Thyroid gland (tissue), 4 donors: ENCODE data around the gene HK3. TPM values are rescaled to one million over a fixed set of nuclear protein-coding genes. Genes with fewer than 3 reads are reported as not detected.
A peak's percentile ranks its signal among the peaks of the same experiment; 100 is the strongest.

Experiments used
- DNase-seq, 2 donors: peaks; one replicate each; pipeline ENCODE4 v3.0.0-alpha.2; 2019
- H3K27ac ChIP-seq, 3 donors: fragments of 200-600 bp; sonication (generic); 1 replicate in 2 of 3; 2 replicates in 1 of 3; pipeline ENCODE4 v1.5.1; 2016 to 2019; ENCODE audit warnings: mild to moderate bottlenecking in 1 of 3, moderate library complexity in 1 of 3
- H3K27me3 ChIP-seq: fragments of 200-600 bp; sonication (generic); one replicate; pipeline ENCODE4 v1.5.1; 2019
- H3K36me3 ChIP-seq, 2 donors: fragments of 200-600 bp; sonication (generic); one replicate each; pipeline ENCODE4 v1.5.1; 2016 to 2019
- H3K4me1 ChIP-seq, 2 donors: fragments of 200-600 bp; sonication (generic); one replicate each; pipeline ENCODE4 v1.5.1; 2017 to 2019
- H3K4me3 ChIP-seq, 3 donors: fragments of 200-600 bp; sonication (generic); replicated peaks in 1 of 3; 1 replicate in 2 of 3; 2 replicates in 1 of 3; pipeline ENCODE4 v1.5.1; 2016; ENCODE audit warnings: mild to moderate bottlenecking in 1 of 3
- H3K9me3 ChIP-seq: fragments of 200-600 bp; sonication (generic); one replicate; pipeline ENCODE4 v1.5.1; 2017
- CTCF ChIP-seq, 6 experiments: fragments of 200-600 bp in 3 of 6; fragments of 450-650 bp in 3 of 6; sonication (generic) in 3 of 6; IDR thresholded peaks; one replicate each; pipeline ENCODE4 v1.5.1; 2016 to 2019; ENCODE audit warnings: antibody characterized with exemption in 6 of 6, mild to moderate bottlenecking in 2 of 6, inconsistent platforms in 1 of 6, moderate library complexity in 1 of 6
- POLR2A ChIP-seq, 2 donors: fragments of 450-650 bp; IDR thresholded peaks; one replicate each; pipeline ENCODE4 v1.6.1; 2017; ENCODE audit warnings: antibody characterized with exemption in 2 of 2, mild to moderate bottlenecking in 2 of 2, moderate library complexity in 1 of 2
- WGBS, 2 donors: methylation state at CpG; one replicate each; pipeline ENCODE4 v1.1.5; 2017; 5-methylcytosine and 5-hydroxymethylcytosine counted together
- intact Hi-C: fragments of 100-400 bp; cut with DNase I; formaldehyde crosslinking; loops from one replicate; pipeline ENCODE4 v1.15.1; 2023
- total RNA-seq, 4 donors: library from RNA; depleted of rRNA; stranded (reverse); fragments of >200 nt; gene quantifications; one replicate each; pipeline ENCODE4 v1.2.3, GENCODE V29; 2016

The HK3 gene
- total RNA-seq, 4 donors from 2014 or later, result 0.67 to 3.1 (median 2.1) TPM

- Histone ChIP-seq H3K36me3 (no peaks in the 10 kb centered on the region), H3K4me3 (no peak overlapping the region), H3K4me1 (no peaks in the 10 kb centered on the region), H3K27ac (no peak overlapping the region), H3K27me3 (no peaks in the 10 kb centered on the region), H3K9me3 (no peaks in the 10 kb centered on the region)
- intact Hi-C loops, result no loop called here
- TF ChIP-seq POLR2A (IDR thresholded peaks at IDR 0.05), result no peak
- TF ChIP-seq CTCF (IDR thresholded peaks at IDR 0.05), result no peak
- WGBS, 2 donors, result 21 to 22% methylated on average over 14 to 16 of the region's 16 CpGs
- peak; percentile 86 to 94 for DNase-seq
These were observed 61.4 kb downstream of the HK3 start for GRCh38 chr5:176837707-176838115.

- 60 to 61% methylated on average over 14 to 15 of the region's 15 CpGs for WGBS, 2 donors
These were observed 62.1 kb downstream of the HK3 start for GRCh38 chr5:176836811-176837706.

GRCh38 chr5:176835918-176836317 is 63.2 kb downstream of the HK3 start:
- Histone ChIP-seq H3K4me3 (no peak overlapping the region), H3K36me3 (no peaks in the 10 kb centered on the region), H3K27me3 (no peaks in the 10 kb centered on the region), H3K4me1 (no peaks in the 10 kb centered on the region), H3K27ac (no peak overlapping the region), H3K9me3 (no peaks in the 10 kb centered on the region)
- no peak for TF ChIP-seq CTCF (IDR thresholded peaks at IDR 0.05)
- no peak for TF ChIP-seq POLR2A (IDR thresholded peaks at IDR 0.05)
- intact Hi-C loops, result no loop called here
- 53% methylated on average over 3 of the region's 3 CpGs for WGBS, 2 donors
- DNase-seq, result no peak

More at GRCh38 chr5:176836811-176837706, 62.1 kb downstream of the HK3 start:
- no peaks in the 10 kb centered on the region for H3K27me3 ChIP-seq
- H3K4me1 ChIP-seq, result no peaks in the 10 kb centered on the region
- no peaks in the 10 kb centered on the region for H3K36me3 ChIP-seq
- H3K4me3 ChIP-seq, result no peak overlapping the region
- TF ChIP-seq POLR2A (IDR thresholded peaks at IDR 0.05) (no peak), CTCF (IDR thresholded peaks at IDR 0.05) (no peak)
- H3K27ac ChIP-seq, result no peak overlapping the region
- intact Hi-C loops, result no loop called here
- H3K9me3 ChIP-seq, result no peaks in the 10 kb centered on the region
- no peak for DNase-seq

- intact Hi-C loops, result no loop called here
- no peak for DNase-seq
- H3K4me1 ChIP-seq, result no peaks in the 10 kb centered on the region
- no peak overlapping the region for H3K27ac ChIP-seq
- no peaks in the 10 kb centered on the region for H3K27me3 ChIP-seq
- TF ChIP-seq CTCF (IDR thresholded peaks at IDR 0.05), result no peak
- TF ChIP-seq POLR2A (IDR thresholded peaks at IDR 0.05), result no peak
- no peak overlapping the region for H3K4me3 ChIP-seq
- no peaks in the 10 kb centered on the region for H3K9me3 ChIP-seq
- no peaks in the 10 kb centered on the region for H3K36me3 ChIP-seq
- WGBS, 2 donors, result 85 to 88% methylated on average over 4 of the region's 4 CpGs
These were observed 65.9 kb downstream of the HK3 start for GRCh38 chr5:176833286-176833685.

GRCh38 chr5:176832162-176832561 is 67.0 kb downstream of the HK3 start:
- DNase-seq, result no peak
- WGBS, 2 donors, result 80 to 89% methylated on average over 6 of the region's 6 CpGs
- H3K4me1 ChIP-seq, result no peaks in the 10 kb centered on the region
- H3K27me3 ChIP-seq, result no peaks in the 10 kb centered on the region
- no peak for TF ChIP-seq CTCF (IDR thresholded peaks at IDR 0.05)
- no peak for TF ChIP-seq POLR2A (IDR thresholded peaks at IDR 0.05)
- no peaks in the 10 kb centered on the region for H3K9me3 ChIP-seq
- intact Hi-C loops, result no loop called here
- H3K27ac ChIP-seq, result no peak overlapping the region
- H3K4me3 ChIP-seq, result no peak overlapping the region
- no peaks in the 10 kb centered on the region for H3K36me3 ChIP-seq
